Esophagus muscularis mucosa (tissue), 4 donors: Measurements from ENCODE around the gene HTR3C.

Experiments
- EP300 ChIP-seq: sonication (generic); formaldehyde crosslinking; IDR thresholded peaks from one replicate; pipeline ENCODE4 v1.6.1; 2017; ENCODE audit warnings: antibody characterized with exemption
- POLR2A ChIP-seq: fragments of 450-650 bp; IDR thresholded peaks from one replicate; pipeline ENCODE4 v1.6.1; 2017; ENCODE audit warnings: antibody characterized with exemption, moderate library complexity, mild to moderate bottlenecking, low read depth
- POLR2AphosphoS5 ChIP-seq, 2 donors: sonication (generic); formaldehyde crosslinking; IDR thresholded peaks; one replicate each; pipeline ENCODE4 v1.6.1; 2017; ENCODE audit warnings: antibody characterized with exemption in 2 of 2
- TF ChIP-seq, protein P1 (sequence below), 3 experiments: fragments of 200-600 bp in 2 of 3; fragments of 450-650 bp in 1 of 3; sonication (generic) in 2 of 3; IDR thresholded peaks; one replicate each; pipeline ENCODE4 v1.5.1; 2017 to 2019; ENCODE audit warnings: antibody characterized with exemption in 3 of 3, mild to moderate bottlenecking in 2 of 3, moderate library complexity in 1 of 3

DNA sequence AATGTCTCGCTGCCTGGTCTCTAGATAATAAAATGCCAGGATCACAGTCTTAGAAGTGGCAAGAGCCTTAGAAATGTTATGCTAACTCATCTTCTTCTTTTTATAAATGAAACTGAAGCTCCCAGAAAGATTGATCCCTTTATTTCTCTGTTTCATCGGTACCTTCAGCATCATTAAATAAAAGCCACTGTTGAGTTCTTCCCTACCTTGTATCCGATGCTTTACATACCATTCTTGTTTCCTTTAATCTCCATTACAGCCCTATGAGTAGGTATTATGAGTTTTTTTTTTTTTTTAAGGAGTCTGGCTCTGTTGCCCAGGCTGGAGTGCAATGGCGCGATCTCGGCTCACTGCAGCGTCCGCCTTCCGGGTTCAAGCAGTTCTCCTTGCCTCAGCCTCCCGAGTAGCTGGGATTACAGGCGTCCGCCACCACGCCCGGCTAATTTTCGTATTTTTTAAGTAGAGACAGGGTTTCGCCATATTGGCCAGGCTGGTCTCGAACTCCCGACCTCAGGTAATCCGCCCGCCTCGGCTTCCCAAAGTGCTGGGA is 34.3 kb upstream of the HTR3C start:
- TF ChIP-seq, protein P1, sequence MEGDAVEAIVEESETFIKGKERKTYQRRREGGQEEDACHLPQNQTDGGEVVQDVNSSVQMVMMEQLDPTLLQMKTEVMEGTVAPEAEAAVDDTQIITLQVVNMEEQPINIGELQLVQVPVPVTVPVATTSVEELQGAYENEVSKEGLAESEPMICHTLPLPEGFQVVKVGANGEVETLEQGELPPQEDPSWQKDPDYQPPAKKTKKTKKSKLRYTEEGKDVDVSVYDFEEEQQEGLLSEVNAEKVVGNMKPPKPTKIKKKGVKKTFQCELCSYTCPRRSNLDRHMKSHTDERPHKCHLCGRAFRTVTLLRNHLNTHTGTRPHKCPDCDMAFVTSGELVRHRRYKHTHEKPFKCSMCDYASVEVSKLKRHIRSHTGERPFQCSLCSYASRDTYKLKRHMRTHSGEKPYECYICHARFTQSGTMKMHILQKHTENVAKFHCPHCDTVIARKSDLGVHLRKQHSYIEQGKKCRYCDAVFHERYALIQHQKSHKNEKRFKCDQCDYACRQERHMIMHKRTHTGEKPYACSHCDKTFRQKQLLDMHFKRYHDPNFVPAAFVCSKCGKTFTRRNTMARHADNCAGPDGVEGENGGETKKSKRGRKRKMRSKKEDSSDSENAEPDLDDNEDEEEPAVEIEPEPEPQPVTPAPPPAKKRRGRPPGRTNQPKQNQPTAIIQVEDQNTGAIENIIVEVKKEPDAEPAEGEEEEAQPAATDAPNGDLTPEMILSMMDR (IDR thresholded peaks at IDR 0.05) = no peak
- TF ChIP-seq POLR2A (no peak), EP300 (no peak), POLR2AphosphoS5 (IDR thresholded peaks at IDR 0.05) (no peak)
